ENCODE measurements around the gene THAP12.

DNA sequence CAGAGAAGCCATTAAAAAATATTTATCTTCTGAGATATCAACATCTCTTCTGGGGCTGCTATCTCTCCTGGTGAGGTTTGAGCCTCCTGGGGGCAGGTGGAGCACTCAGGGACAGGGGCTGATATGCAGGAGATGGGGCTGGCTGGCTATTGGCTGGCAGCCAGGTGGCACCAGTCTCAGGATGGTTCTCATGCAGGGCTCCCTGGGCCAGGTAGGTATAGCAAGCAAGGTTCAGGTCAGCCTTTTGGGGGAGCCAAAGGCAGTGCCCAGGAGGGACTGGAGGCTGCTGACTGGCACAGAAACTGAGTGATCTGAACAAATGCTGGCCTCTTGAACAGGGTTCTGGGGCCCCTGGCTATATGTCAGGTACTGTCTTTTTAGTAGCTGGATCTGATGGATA is 34.1 kb upstream of the THAP12 start:
- TF ChIP-seq CTCF (IDR thresholded peaks at IDR 0.05) (no peak), POLR2A (IDR thresholded peaks at IDR 0.05) (no peak)

Data from heart left ventricle (tissue), 13 donors.